Effector memory CD4-positive, alpha-beta T cell (primary cell): ENCODE results near the gene ACTBL2.
"Not testable (repeated sequence)": the region's sequence is repeated elsewhere in the genome, so short reads cannot be mapped to it uniquely, and the experiment has no call there.

Experiments
- DNase-seq, 3 donors: peaks; one replicate each; pipeline ENCODE4 v3.0.0-alpha.2; 2020
- H3K27ac ChIP-seq: 2 replicates; pipeline ENCODE4 v1.7.0; 2013; ENCODE audit warnings: mild to moderate bottlenecking, low read length, moderate library complexity; ENCODE audit not compliant: insufficient read depth, poor library complexity, severe bottlenecking
- H3K27me3 ChIP-seq: replicated peaks from 2 replicates; pipeline ENCODE4 v1.7.0; 2013; ENCODE audit warnings: mild to moderate bottlenecking, low read length; ENCODE audit not compliant: insufficient read depth, control insufficient read depth, poor library complexity, severe bottlenecking
- H3K36me3 ChIP-seq: 2 replicates; pipeline ENCODE4 v1.7.0; 2013; ENCODE audit warnings: mild to moderate bottlenecking, low read length, moderate library complexity; ENCODE audit not compliant: control insufficient read depth, insufficient read depth
- H3K4me1 ChIP-seq: 2 replicates; pipeline ENCODE4 v1.7.0; 2013; ENCODE audit warnings: low read length, mild to moderate bottlenecking; ENCODE audit not compliant: control insufficient read depth, insufficient read depth, poor library complexity, severe bottlenecking
- H3K4me3 ChIP-seq: 2 replicates; pipeline ENCODE4 v1.7.0; 2013; ENCODE audit warnings: low read length, low read depth, mild to moderate bottlenecking; ENCODE audit not compliant: insufficient read depth, poor library complexity, severe bottlenecking
- H3K9me3 ChIP-seq: 2 replicates; pipeline ENCODE4 v1.7.0; 2013; ENCODE audit warnings: mild to moderate bottlenecking, low read length, moderate library complexity; ENCODE audit not compliant: control insufficient read depth
- total RNA-seq, 3 donors: gene quantifications; one replicate each; lab custom pipeline; 2026; lab: John Stamatoyannopoulos, UW

ACTBL2 gene
- 0 reads per million in 3 donors for total RNA-seq

- Histone ChIP-seq H3K9me3 (no peaks in the 10 kb centered on the region), H3K27me3 (no peaks in the 10 kb centered on the region), H3K36me3 (no peaks in the 10 kb centered on the region), H3K4me3 (no peak within 1 kb of the TSS), H3K4me1 (no peaks in the 10 kb centered on the region), H3K27ac (no peak within 1 kb of the TSS)
- no peak for DNase-seq
Measured at GRCh38 chr5:57482671-57483106, at the start of gene ACTBL2. ACTBL2 (minus strand) TSS chr5:57482811; CDS start chr5:57482707, 104 bp downstream.

DNA sequence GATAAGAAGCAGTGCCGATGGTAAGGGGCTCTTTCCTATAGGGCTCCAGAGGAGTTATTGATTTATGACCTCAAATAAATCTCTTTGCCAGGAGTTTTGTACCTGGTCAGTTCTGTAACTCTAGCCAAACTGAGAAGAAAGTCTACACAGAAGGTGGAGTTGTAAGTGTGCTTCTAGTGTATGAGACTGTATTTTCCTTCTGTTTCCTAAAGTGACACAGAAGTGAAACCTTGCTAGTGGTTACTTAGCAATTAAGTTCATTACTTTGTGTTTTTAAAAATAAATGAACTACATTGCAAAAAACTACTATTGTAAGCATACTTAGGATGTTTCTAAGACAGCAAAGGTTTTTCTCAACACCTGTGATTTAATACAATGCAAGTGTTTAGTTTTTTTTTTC, 48.7 kb upstream of the ACTBL2 start:
- no peaks in the 10 kb centered on the region for H3K36me3 ChIP-seq
- no peak overlapping the region for H3K27ac ChIP-seq
- H3K27me3 ChIP-seq: no peaks in the 10 kb centered on the region
- no peak for DNase-seq
- no peaks in the 10 kb centered on the region for H3K9me3 ChIP-seq
- no peaks in the 10 kb centered on the region for H3K4me1 ChIP-seq
- H3K4me3 ChIP-seq: no peak overlapping the region

GRCh38 chr5:57529864-57530263, 47.3 kb upstream of the ACTBL2 start:
- H3K4me3 ChIP-seq: no peak overlapping the region
- no peaks in the 10 kb centered on the region for H3K4me1 ChIP-seq
- no peaks in the 10 kb centered on the region for H3K36me3 ChIP-seq
- no peak overlapping the region for H3K27ac ChIP-seq
- no peaks in the 10 kb centered on the region for H3K9me3 ChIP-seq
- DNase-seq: no peak
- no peaks in the 10 kb centered on the region for H3K27me3 ChIP-seq

DNA sequence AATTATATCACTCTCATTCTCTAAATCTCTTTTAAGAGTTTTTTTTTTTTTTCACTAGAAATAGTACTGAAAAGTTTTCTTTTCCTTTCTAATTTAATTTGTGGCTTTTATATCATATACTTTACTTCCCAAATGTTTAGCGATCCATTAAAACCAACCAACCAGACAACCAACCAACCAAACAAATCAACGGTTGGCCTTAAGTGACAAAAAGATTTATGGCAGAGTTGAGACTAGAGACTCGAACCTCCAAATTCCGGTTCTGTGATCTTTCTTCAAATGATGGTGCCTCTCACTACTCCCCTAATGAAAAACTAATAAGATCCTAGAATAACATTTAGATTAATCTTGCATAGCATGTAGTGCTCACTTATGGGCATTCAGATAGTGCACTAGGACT, 45.3 kb upstream of the ACTBL2 start:
- Histone ChIP-seq H3K27me3 (no peaks in the 10 kb centered on the region), H3K9me3 (no peaks in the 10 kb centered on the region), H3K27ac (no peak overlapping the region), H3K36me3 (no peaks in the 10 kb centered on the region), H3K4me1 (no peaks in the 10 kb centered on the region), H3K4me3 (no peak overlapping the region)
- no peak for DNase-seq

DNA sequence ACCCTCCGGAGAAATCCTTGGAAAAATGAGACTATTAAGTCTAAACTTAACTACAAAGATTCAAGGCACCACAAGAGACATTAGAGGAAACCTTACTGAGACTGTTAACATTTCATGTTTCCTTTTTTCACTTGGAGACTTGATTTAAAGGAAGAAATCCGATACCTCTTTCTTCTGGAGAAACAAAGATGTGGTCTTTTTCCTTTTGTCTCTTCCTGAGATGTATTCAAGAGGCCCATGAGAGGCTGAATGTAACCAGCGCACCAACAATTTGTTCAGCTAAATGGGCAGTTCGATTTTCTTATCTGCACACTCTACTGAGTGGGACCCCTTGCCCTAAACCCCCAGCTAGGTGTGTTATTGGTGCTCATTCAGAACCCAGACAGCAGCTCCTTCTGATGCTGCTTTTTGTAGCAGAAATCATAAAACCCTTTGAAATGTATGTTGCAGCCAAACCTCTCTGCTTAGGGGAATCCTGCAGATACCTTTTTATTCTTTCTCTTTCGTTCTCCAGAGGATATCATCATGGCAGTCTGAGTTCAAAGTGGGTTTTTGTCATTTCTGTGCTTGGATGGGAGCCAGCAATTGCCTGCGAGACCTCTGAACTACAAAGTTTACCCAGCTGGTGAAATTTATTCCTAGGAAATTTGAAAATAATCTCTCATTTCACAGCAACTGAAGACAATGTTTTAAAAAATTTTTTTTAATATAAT, 41.9 kb upstream of the ACTBL2 start:
- no peak overlapping the region for H3K27ac ChIP-seq
- no peaks in the 10 kb centered on the region for H3K4me1 ChIP-seq
- H3K27me3 ChIP-seq: no peaks in the 10 kb centered on the region
- H3K36me3 ChIP-seq: no peaks in the 10 kb centered on the region
- H3K4me3 ChIP-seq: no peak overlapping the region
- H3K9me3 ChIP-seq: no peaks in the 10 kb centered on the region
- DNase-seq: no peak

DNA sequence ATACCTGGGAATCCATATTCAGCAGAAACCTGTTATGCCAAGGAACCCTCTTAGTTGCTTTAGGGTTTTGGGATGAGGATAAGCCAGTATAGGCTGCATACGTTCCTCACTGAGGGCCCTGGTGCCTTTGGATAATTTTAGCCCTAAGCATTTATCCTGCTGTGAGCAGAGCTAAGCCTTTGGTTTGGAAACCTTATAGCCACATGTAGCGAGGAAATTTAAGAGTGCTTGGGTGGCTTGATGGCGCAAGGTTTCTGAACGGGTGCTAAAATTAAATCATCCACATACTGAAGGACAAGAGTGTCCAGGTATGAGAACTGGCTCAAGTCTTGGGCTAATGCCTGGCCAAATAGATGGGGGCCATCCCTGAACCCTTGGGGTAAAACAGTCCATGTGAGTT, 39.9 kb upstream of the ACTBL2 start:
- not testable (repeated sequence) for H3K36me3 ChIP-seq, H3K27ac ChIP-seq, DNase-seq, H3K9me3 ChIP-seq, H3K4me1 ChIP-seq, H3K4me3 ChIP-seq, H3K27me3 ChIP-seq

DNA sequence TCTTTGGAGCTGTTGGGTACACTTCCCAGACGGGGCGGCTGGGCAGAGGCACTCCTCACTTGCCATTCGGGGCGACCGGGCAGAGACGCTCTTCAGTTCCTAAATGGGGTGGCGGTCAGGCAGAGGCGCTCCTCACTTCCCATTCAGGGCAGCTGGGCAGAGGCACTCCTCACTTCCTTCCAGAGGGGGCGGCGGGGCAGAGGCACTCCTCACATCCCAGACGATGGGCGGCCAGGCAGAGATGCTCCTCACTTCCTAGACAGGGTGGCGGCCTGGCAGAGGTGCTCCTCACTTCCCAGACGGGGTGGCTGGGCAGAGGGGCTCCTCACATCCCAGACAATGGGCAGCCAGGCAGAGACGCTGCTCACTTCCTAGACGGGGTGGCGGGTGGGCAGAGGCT, 35.8 kb upstream of the ACTBL2 start:
- H3K4me1 ChIP-seq, H3K4me3 ChIP-seq, H3K36me3 ChIP-seq, H3K27ac ChIP-seq, H3K9me3 ChIP-seq, DNase-seq, H3K27me3 ChIP-seq: not testable (repeated sequence)

DNA sequence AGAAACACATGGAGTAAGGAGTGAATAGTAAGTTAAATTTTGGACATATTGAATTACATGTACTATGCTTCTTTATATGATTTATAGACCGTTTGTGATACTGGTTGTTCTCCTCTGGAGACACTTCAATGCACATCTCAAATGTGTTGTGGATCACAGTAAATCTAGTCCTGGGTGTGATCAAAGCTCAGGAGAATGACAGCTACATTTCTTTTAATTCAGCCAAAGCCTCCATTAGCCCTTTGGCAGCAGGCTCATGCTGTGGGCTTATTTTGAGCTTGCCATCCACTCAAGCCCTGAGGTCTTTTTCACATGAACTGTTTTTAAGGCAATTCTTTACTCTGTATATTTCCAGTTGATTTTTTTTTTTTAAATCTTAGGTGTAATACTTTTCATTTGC, 34.6 kb upstream of the ACTBL2 start:
- H3K27me3 ChIP-seq: peaks cover 2% of the 10 kb centered on the region
- no peak for DNase-seq
- no peaks in the 10 kb centered on the region for H3K4me1 ChIP-seq
- H3K36me3 ChIP-seq: no peaks in the 10 kb centered on the region
- no peak overlapping the region for H3K4me3 ChIP-seq
- no peaks in the 10 kb centered on the region for H3K9me3 ChIP-seq
- H3K27ac ChIP-seq: no peak overlapping the region

DNA sequence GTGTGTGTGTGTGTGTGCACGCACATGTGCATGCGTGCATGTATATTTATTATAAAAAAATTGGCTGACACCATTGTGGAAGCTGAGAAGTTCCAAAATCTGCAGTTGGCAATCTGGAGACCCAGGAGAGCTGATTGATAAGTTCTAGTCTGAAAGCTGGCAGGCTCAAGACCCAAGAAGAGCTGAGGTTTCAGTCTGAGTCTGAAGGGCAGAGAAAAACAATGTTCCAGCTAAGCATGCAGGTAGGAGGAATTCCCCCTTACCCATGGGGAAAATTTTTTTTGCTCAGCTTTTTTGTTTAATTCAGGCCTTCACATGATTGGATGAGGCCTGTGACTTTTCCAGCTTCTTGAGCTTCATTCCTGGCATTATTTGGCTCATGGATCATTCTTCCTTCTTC, 31.2 kb upstream of the ACTBL2 start:
- H3K27ac ChIP-seq: no peak overlapping the region
- no peaks in the 10 kb centered on the region for H3K9me3 ChIP-seq
- H3K36me3 ChIP-seq: no peaks in the 10 kb centered on the region
- no peak for DNase-seq
- no peak overlapping the region for H3K4me3 ChIP-seq
- H3K27me3 ChIP-seq: peaks cover 2% of the 10 kb centered on the region
- no peaks in the 10 kb centered on the region for H3K4me1 ChIP-seq

DNA sequence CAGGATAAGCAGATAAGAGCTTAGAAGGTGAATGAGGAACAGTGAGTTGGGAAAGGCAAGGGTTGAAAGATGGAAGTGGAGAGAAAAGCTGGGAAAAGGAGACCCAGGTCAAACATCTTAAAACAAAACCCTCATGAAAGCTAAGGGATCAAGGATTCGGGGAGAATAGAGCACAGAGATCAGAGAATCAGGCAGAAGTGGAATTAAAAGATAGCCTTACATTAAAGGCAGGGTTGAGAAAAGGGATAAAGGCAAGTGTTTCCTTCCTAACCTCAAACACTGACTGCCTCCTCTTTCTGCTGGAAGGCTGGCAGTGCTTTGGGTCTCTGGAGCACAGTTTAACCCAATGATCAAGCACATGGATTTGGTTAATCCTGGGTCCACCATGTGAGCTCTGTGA, 28.7 kb upstream of the ACTBL2 start:
- Histone ChIP-seq H3K4me1 (no peaks in the 10 kb centered on the region), H3K27ac (no peak overlapping the region), H3K9me3 (no peaks in the 10 kb centered on the region), H3K27me3 (peaks cover 2% of the 10 kb centered on the region), H3K36me3 (no peaks in the 10 kb centered on the region), H3K4me3 (no peak overlapping the region)
- no peak for DNase-seq
